NCI-H2196 (cell line): ENCODE results near the gene LRRC34.

ENCODE experiments used
- DNase-seq: peaks from one replicate; lab custom pipeline; 2025; ENCODE audit not compliant: unreplicated experiment; lab: John Stamatoyannopoulos, UW

The LRRC34 gene

GRCh38 chr3:169769287-169770181 is 43.2 kb downstream of the LRRC34 start, which contains the start of gene ACTRT3:
TSS of gene ACTRT3 (minus strand) at chr3:169769561. CDS start at chr3:169769520, 41 bp downstream.
- no peak for DNase-seq

GRCh38 chr3:169764882-169765612 is 47.7 kb downstream of the LRRC34 start, which contains the start of gene TERC:
TSS of gene TERC (minus strand) at chr3:169765060.
- DNase-seq: peak; percentile 94

DNA sequence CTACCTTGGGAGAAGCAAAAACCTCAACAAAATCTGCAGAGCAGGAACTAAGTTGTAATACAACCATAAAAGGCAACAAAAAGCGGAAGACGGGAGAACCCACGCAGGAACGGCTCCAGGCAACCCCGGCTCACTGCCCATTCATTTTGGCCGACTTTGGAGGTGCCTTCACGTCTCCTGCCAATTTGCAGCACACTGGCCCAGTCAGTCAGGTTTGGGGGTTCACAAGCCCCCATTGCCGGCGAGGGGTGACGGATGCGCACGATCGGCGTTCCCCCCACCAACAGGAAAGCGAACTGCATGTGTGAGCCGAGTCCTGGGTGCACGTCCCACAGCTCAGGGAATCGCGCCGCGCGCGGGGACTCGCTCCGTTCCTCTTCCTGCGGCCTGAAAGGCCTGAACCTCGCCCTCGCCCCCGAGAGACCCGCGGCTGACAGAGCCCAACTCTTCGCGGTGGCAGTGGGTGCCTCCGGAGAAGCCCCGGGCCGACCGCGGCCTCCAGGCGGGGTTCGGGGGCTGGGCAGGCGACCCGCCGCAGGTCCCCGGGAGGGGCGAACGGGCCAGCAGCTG is 48.3 kb downstream of the LRRC34 start:
- DNase-seq: no peak

DNA sequence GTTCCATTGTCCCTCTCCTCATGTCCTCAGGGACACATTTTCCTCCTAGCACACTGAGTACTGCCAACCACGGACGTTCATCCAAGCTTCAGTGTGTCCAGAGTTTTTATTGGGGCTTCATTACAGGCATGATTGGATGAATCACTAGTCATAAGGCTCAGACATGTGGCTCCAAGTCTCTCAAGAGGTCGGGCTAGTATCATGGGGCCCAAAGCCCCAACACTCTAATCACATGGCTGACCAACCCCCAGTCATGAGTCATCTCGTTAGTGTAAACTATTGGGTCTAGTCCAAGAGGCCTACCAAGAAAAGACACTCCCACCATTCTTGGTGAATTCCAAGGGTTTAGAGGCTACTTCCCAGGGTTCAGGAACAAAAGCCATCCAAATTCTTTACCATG is 52.2 kb downstream of the LRRC34 start:
- no peak for DNase-seq

DNA sequence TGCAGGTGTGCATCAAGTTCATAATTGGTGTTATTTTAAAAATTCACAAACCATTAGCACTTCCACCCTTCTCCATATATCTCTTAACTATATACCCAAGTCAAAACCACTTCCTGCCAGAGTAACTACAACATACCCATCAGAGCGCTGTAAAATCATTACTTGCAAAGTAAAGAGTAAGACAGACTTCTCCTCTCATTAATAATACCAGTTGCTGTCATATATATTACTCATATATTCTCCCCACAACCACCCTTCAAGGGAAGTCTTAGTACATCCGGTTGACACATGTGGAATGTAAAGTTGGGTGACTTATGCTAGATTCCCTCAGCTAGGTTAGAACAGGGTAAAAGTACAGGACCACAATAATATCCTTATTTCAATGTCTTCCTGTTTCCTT is 53.4 kb downstream of the LRRC34 start:
- DNase-seq: no peak

- no peak for DNase-seq
These were observed 54.2 kb downstream of the LRRC34 start for GRCh38 chr3:169758359-169758994.

GRCh38 chr3:169755488-169755887 is 57.2 kb downstream of the LRRC34 start:
- DNase-seq: no peak

- DNase-seq: no peak
These were observed 58.0 kb downstream of the LRRC34 start for GRCh38 chr3:169754711-169755110.

DNA sequence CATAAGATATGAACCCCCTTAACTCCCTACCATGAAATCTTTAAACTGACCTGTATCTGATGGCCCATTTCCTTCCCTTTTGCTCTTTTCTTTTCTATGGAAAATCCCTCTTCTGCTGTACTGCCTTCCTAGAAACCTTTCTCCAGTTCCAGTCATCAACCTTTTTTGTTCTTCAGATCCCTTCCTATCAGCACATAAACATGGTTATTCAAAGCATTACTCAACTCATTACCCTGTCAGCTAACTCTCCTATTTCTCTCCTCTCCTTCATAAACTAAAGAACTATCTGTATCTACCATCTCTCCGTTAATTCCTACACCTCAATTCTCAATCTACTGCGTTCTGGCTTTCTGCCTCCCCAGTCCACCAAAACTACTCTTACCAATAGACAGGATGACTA is 60.8 kb downstream of the LRRC34 start:
- no peak for DNase-seq

GRCh38 chr3:169750665-169751064 is 62.0 kb downstream of the LRRC34 start:
- no peak for DNase-seq

DNA sequence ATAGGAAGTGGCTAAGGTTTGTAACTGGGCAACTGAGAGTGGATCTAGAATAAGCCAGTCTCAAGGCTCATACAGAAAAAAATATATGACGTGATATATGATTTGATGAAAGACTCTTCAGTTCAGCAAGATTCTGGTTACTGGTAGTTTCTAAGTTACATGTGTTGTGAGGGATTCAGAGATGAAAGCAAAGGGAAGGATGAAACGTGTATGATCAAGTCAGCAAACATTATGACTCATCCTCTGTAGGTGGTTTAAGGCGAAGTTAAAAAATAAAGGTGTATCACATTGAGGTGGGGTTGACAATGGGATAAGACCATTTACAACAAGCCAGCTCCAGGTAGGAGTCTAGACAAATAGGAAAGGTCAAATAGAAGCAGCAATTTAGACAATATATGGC is 64.0 kb downstream of the LRRC34 start:
- no peak for DNase-seq

DNA sequence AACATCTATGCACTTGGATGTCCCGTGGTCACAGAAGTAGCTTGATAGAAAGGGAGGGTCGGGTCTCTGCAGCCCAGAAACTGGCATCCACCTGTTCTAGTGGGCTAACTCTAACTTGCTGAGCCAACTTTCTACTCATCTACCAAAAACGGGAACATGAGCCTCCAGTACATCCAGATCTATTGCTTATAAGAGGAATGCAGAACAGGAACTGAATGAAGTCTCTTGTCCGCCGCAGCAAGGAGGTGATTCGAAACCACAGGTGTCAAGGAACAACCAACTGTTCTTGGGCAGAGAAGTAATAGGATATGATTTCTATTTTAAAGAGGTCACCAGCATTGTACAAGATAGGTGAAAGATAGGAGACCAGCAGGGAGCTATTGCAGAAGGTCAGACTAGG is 65.8 kb downstream of the LRRC34 start:
- DNase-seq: no peak

- no peak for DNase-seq
These were observed 68.2 kb downstream of the LRRC34 start for GRCh38 chr3:169744366-169745054.
